NCI-H1092 treated with DMSO at 0.1 percent for 48 hours (cell line): ENCODE measurements around the gene ADAT3.
A peak's percentile ranks its signal among the peaks of the same experiment; 100 is the strongest.
"Not testable (repeated sequence)": the region's sequence is repeated elsewhere in the genome, so short reads cannot be mapped to it uniquely, and the experiment has no call there.

Experiments
- DNase-seq: peaks from one replicate; lab custom pipeline; 2025; lab: John Stamatoyannopoulos, UW

The ADAT3 gene

GRCh38 chr19:1882786-1883692 is 22.2 kb upstream of the ADAT3 start:
- DNase-seq = no peak

DNA sequence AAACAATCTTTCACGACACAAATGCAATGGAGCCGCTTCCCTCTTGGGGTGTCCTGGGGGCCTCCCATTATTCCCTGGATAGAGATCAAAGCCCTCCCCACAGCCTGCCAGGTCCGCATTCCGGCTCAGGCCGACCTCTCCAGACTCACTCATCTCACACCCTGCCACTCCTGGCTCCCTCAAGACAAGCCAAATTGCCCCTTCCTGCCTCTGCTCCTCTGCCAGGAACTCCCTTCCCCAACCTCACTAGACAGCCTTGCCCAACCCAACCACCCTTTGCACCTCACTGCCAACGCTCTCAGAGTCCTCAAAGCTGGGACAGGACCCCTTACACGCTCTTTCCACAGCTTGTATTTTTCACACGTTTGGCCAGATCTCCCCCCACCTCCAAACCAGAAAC is 21.4 kb upstream of the ADAT3 start:
- no peak for DNase-seq

DNA sequence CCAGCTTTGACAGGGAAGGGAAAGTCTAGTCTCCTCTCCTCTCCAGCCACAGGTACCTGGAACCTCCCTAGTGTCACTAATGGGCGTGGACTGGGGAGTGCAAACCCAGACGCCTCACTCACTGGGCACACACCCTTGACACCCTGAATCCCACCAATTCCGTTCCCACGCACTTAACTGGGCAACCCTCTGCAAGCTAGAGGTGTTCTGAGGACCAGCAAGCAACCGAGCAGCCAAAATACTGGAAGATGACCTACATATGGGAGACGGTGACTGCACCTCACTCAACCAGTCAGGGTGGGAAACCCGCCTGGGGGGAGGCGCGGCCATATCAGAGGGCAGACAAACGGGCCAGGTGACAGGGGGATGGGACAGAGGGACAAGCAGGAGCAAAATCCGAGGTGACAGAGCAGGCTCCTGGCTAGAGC is 20.9 kb upstream of the ADAT3 start:
- DNase-seq = no peak

DNA sequence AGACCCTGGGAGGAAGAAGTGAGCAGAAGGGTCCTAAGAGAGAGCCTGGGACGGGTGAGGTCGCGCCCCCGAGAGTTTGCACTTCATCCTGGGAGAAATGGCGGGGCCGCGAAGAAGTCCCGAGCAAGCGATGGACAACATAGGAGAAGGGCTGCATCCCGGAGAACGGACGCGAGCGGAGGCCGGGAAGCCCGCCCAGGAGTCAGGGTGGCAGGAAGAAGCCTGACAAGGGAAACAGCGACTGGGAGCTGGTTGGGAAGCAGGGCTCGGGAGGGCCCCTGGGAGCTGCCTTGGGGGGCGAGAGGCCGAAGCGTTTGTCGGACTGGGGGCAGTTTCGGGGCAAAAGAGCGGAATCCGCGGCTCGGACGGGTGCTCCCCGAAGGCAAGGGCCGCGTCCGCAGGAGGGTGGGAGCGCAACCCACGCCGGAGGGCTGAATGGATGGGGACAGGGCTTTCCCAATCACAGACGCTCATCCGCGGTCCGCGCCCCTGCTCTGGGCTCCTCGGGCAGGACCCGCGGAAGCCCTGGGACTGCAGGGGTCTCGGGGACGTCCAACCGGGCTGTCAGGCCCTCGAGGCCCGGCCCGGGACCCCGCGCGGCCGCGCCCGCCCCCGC is 20.4 kb upstream of the ADAT3 start:
- no peak for DNase-seq

GRCh38 chr19:1885398-1886119 is 19.6 kb upstream of the ADAT3 start, which contains the start of gene ABHD17A:
Gene ABHD17A, minus strand, starts transcription at chr19:1885496. Its CDS starts 3,930 bp downstream, at chr19:1881566.
- DNase-seq = peak; percentile 84

DNA sequence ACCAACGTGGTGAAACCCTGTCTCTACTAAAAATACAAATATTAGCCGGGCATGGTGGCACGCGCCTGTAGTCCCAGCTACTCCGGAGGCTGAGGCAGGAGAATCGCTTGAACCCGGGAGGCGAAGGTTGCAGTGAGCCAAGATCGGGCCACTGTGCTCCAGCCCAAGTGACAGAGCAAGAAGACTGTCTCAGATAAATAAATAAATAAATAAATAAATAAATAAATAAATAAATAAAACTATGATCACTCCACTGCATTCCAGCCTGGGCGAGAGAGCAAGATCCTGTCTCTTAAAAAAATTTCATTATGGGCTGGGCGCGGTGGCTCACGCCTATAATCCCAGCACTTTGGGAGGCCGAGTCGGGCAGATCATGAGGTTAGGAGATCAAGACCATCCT is 18.8 kb upstream of the ADAT3 start:
- not testable (repeated sequence) for DNase-seq

GRCh38 chr19:1888385-1888784 is 16.8 kb upstream of the ADAT3 start:
- no peak for DNase-seq

- no peak for DNase-seq
Observed at GRCh38 chr19:1889907-1890306, 15.3 kb upstream of the ADAT3 start.

DNA sequence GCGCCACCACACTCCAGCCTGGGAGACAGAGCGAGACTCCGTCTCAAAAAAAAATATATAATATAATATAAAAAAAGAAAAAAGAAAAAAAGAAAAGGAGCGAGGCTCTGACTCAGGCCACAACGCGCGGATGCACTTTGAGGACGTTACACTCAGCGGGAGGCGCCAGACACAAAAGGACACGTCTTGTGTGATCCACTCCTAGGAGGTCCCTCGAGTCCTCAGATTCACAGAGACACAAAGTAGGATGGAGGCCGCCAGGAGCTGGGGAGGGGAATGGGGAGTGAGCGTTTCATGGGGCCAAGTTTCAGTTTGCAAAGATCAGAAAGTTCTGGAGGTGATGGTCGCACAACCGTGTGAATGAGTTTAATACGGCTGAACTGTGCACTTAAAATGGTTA is 11.4 kb upstream of the ADAT3 start:
- no peak for DNase-seq

DNA sequence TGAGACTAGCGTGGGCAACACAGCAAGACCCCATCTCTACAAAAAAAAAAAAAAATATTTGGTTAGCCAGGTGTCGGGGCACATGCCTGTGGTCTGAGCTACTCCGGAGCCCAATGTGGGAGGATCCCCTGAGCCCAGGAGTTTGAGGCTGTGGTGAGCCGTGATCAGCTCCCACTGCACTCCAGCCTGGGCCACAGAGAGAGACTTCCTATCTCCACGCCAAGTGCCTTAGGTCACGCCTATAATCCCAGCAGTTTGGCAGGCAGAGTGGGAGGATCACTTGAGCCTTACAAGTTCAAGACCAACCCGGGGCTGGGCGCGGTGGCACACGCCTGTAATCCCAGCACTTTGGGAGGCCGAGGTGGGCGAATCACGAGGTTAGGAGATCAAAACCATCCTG is 8.7 kb upstream of the ADAT3 start:
- DNase-seq = no peak

DNA sequence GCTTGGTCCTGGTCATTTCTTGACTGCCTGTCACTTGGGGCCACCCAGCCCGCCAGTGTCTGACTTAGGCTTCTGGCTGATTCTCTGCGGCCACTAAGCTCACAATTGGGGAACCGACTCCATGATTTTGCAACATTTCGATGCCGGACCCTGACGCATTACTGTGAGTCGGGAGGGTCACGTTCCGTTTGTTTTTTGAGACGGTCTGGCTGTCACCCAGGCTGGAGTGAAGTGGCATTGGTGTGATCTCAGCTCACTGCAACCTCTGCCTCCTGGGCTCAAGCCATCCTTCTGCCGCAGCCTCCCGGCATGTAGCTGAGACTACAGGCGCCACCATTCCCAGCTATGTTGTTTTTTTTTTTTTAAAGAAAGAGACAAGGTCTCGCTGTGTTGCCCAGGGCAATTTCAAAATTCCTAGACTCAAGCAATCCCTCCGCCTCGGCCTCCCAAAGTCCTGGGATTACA is 3.2 kb upstream of the ADAT3 start:
- no peak for DNase-seq

DNA sequence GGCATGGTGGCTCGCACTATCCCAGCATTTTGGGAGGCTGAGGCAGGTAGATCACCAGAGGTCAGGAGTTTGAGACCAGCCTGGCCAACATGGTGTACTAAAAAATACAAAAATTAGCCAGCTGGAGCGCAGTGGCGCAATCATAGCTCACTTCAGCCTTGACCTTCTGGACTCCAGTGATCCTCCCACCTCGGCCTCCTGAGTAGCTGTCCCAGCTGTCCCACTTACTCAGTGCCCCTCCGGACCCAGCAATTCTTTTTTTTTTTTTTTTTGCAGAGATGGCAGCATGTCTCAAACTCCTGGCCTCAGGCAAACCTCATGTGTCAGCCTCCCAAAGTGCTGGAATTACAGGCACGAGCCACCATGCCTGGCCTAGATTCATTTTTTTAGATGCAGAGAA is 2.3 kb upstream of the ADAT3 start:
- DNase-seq = no peak

- DNase-seq = no peak
Observed at GRCh38 chr19:1904860-1905109, 414 bp upstream of the ADAT3 start.

GRCh38 chr19:1905863-1906375 is 720 bp downstream of the ADAT3 start:
- no peak for DNase-seq

DNA sequence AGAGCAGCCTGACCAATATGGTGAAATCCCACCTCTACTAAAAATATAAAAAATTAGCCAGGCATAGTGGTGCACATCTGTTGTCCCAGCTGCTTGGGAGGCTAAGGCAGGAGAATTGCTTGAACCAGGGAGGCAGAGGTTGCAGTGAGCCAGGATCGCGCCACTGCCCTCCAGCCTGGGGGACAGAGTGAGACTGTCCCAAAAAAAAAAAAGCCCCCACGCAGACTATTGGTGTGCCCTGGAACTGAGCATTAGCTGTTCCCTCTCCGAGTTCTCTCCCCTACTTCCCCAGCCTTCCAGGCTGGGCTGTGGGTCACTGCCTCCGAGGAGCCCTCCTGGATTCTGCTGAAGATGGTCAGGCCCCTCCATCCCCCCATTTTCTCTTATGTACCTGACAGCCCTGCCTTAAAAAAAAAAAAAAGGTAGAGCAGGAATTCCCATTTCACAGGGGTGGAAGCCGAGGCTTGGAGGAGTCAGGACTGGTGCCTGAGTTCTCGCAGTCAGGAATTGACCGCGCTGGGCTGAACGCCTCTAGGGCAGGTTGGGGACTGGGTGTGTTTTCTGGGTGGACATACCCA is 1.9 kb downstream of the ADAT3 start:
- no peak for DNase-seq

- DNase-seq = no peak
Observed at GRCh38 chr19:1907563-1908363, 2.6 kb downstream of the ADAT3 start.

DNA sequence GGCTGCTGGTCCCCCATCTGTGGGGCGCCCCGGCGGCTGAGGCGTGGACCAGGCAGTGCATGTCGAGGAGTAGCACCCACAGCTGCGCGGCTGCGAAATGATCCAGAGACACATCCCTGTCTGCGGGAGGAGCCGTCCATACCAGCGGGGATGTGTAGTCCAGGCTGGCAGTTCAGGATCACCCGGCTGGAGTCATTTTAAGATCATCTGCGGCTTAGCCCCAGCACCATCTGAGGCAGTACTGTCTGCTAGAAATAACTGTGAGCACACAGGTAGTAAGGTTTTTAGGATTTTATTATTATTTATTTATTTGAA is 3.1 kb downstream of the ADAT3 start:
- no peak for DNase-seq

- no peak for DNase-seq
Observed at GRCh38 chr19:1909761-1910080, 4.5 kb downstream of the ADAT3 start.

DNA sequence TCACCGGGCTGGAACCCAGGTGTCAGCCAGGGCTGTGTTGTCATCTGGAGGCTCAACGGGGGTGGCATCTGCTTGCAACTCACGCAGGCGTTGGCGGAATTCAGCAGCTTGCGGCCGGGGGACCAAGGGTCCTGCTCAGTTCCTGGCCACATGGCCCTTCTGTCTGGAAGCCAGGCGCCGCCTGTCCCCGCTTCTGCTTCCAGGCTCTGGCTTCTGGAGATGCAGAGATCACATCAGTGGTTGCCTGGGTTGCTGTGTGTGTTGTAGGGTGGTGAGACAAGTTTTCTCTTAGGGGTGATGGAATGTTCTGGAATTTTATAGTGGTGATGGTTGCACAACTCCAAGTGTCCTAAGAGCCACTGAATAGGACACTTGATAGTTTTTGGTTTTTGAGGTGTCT is 5.0 kb downstream of the ADAT3 start:
- DNase-seq = no peak

- DNase-seq = no peak
Observed at GRCh38 chr19:1911098-1911497, 5.9 kb downstream of the ADAT3 start.

DNA sequence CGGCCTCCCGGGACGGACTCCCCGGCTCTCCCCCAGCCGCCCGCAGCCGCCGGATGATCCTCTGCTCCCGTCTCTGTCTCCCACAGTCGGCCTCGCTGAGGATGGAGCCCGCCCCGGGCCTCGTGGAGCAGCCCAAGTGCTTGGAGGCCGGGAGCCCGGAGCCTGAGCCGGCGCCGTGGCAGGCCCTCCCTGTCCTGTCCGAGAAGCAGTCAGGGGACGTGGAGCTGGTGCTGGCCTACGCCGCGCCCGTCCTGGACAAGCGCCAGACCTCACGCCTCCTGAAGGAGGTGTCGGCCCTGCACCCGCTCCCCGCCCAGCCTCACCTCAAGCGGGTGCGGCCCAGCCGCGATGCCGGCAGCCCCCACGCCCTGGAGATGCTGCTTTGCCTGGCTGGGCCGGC is 6.8 kb downstream of the ADAT3 start:
- no peak for DNase-seq
